Kidney epithelial cell (primary cell): ENCODE results near the gene RNF157. TPM values are rescaled to one million over a fixed set of nuclear protein-coding genes. Genes with fewer than 3 reads are reported as not detected.
"Not testable (repeated sequence)": the region's sequence is repeated elsewhere in the genome, so short reads cannot be mapped to it uniquely, and the experiment has no call there.

Source experiments
- DNase-seq: peaks from one replicate; pipeline ENCODE4 v3.0.0-alpha.2; 2010; ENCODE audit warnings: low read depth
- H3K27me3 ChIP-seq: 2 replicates; pipeline ENCODE4 v1.6.0; 2011; ENCODE audit warnings: low read length; ENCODE audit not compliant: control insufficient read depth, insufficient read depth
- H3K36me3 ChIP-seq: 2 replicates; pipeline ENCODE4 v1.5.1; 2011; ENCODE audit warnings: low read length; ENCODE audit not compliant: control insufficient read depth, insufficient read depth
- H3K4me3 ChIP-seq: 2 replicates; pipeline ENCODE4 v1.5.1; 2011; ENCODE audit warnings: low read depth, mild to moderate bottlenecking, control low read depth, low read length
- total RNA-seq: library from RNA; depleted of rRNA; stranded (reverse); fragments of >200 nt; gene quantifications from 2 replicates; pipeline ENCODE4 v1.2.3, GENCODE V29; 2015
- TF ChIP-seq, protein P1 (sequence below): IDR thresholded peaks from 2 replicates; pipeline ENCODE4 v1.5.1; 2011; ENCODE audit warnings: mild to moderate bottlenecking, moderate library complexity, low read length, control low read depth, inconsistent platforms; ENCODE audit not compliant: insufficient read depth, poor library complexity, severe bottlenecking

RNF157 gene
- total RNA-seq, 1 donor from 2014 or later: 6.0 TPM

DNA sequence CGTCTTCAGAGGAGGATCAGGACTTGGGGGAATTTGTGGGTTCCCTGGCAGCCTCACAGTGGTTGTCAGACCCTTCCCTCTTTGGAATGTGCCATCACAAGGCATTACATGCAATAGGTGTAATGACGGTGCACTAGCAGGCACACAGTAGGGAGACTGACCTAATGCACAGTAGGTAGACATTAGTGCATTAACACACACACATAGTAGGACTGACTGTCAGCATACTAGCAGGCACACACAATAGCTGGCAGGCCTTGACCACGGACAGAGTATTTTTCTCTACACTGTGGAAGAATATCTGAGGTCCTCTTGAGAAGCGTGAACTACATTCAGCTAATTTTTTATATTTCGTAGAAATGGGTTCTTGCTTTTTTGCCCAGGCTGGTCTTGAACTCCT is 14.0 kb upstream of the RNF157 start:
- TF ChIP-seq, protein P1, sequence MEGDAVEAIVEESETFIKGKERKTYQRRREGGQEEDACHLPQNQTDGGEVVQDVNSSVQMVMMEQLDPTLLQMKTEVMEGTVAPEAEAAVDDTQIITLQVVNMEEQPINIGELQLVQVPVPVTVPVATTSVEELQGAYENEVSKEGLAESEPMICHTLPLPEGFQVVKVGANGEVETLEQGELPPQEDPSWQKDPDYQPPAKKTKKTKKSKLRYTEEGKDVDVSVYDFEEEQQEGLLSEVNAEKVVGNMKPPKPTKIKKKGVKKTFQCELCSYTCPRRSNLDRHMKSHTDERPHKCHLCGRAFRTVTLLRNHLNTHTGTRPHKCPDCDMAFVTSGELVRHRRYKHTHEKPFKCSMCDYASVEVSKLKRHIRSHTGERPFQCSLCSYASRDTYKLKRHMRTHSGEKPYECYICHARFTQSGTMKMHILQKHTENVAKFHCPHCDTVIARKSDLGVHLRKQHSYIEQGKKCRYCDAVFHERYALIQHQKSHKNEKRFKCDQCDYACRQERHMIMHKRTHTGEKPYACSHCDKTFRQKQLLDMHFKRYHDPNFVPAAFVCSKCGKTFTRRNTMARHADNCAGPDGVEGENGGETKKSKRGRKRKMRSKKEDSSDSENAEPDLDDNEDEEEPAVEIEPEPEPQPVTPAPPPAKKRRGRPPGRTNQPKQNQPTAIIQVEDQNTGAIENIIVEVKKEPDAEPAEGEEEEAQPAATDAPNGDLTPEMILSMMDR: no peak
- Histone ChIP-seq H3K27me3 (no peaks in the 10 kb centered on the region), H3K36me3 (no peaks in the 10 kb centered on the region), H3K4me3 (no peak overlapping the region)
- no peak for DNase-seq

GRCh38 chr17:76253841-76254240 is 13.5 kb upstream of the RNF157 start:
- no peaks in the 10 kb centered on the region for H3K27me3 ChIP-seq
- TF ChIP-seq, protein P1: no peak
- no peak overlapping the region for H3K4me3 ChIP-seq
- no peak for DNase-seq
- H3K36me3 ChIP-seq: no peaks in the 10 kb centered on the region

GRCh38 chr17:76252967-76253766 is 12.9 kb upstream of the RNF157 start:
- not testable (repeated sequence) for DNase-seq, H3K4me3 ChIP-seq, H3K27me3 ChIP-seq, H3K36me3 ChIP-seq

- no peaks in the 10 kb centered on the region for H3K27me3 ChIP-seq
- no peaks in the 10 kb centered on the region for H3K36me3 ChIP-seq
- peak; percentile 86 for DNase-seq
- TF ChIP-seq, protein P1: no peak
- no peak overlapping the region for H3K4me3 ChIP-seq
Observed at GRCh38 chr17:76252040-76252954, 12.0 kb upstream of the RNF157 start.

DNA sequence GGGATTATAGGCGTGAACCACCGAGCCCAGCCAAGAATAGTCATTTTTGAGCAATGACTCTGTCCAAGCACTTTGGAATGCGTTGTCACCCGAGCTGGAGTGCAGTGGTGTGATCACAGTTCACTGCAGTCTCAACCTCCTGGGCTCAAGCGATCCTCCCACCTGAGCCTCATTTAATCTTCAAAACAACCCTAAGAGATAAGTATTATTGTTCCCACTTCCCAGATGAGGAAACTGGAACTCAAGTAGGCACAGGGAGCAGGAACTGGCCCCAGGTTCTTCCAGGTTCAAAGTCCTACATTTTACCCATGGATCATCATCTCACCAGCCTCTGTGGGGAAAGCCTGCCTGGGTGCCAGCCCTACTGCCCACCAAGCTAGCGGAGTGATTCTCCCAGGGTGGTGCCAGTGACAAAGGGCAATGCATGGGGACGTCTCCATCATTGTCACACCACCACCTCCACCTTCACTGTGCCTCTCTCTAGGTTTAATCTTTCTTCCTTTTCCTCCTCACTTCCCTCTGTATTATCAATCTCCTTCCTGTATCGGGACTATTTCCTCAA is 11.3 kb upstream of the RNF157 start:
- TF ChIP-seq, protein P1: no peak
- no peak overlapping the region for H3K4me3 ChIP-seq
- DNase-seq: no peak

GRCh38 chr17:76250141-76250540 is 9.8 kb upstream of the RNF157 start:
- TF ChIP-seq, protein P1: no peak
- no peaks in the 10 kb centered on the region for H3K36me3 ChIP-seq
- peaks cover 2% of the 10 kb centered on the region for H3K27me3 ChIP-seq
- H3K4me3 ChIP-seq: no peak overlapping the region
- no peak for DNase-seq

More for the DNA sequence above, 11.3 kb upstream of the RNF157 start:
- H3K36me3 ChIP-seq: no peaks in the 10 kb centered on the region
- H3K27me3 ChIP-seq: no peaks in the 10 kb centered on the region
